Hepatocyte (in vitro differentiated cells): ENCODE measurements around the gene CD58. TPM values are rescaled to one million over a fixed set of nuclear protein-coding genes. Genes with fewer than 3 reads are reported as not detected.

ENCODE experiments used
- DNase-seq: peaks from one replicate; pipeline ENCODE4 v3.0.0-alpha.2; 2016; ENCODE audit warnings: low spot score
- H2AFZ ChIP-seq: fragments of 200-600 bp; sonication (generic); 2 replicates; pipeline ENCODE4 v1.6.0; 2016; ENCODE audit warnings: antibody characterized with exemption, mild to moderate bottlenecking
- H3K27ac ChIP-seq: fragments of 200-600 bp; sonication (generic); 2 replicates; pipeline ENCODE4 v1.5.1; 2016; ENCODE audit warnings: mild to moderate bottlenecking
- H3K27me3 ChIP-seq: fragments of 200-600 bp; sonication (generic); 2 replicates; pipeline ENCODE4 v1.6.1; 2016
- H3K36me3 ChIP-seq: fragments of 200-600 bp; sonication (generic); replicated peaks from 2 replicates; pipeline ENCODE4 v1.5.1; 2016; ENCODE audit warnings: low read depth; ENCODE audit not compliant: insufficient read depth
- H3K4me1 ChIP-seq: fragments of 200-600 bp; sonication (generic); 2 replicates; pipeline ENCODE4 v1.5.1; 2016; ENCODE audit warnings: mild to moderate bottlenecking, moderate library complexity; ENCODE audit not compliant: insufficient read depth
- H3K4me2 ChIP-seq: fragments of 200-600 bp; sonication (generic); 2 replicates; pipeline ENCODE4 v1.6.0; 2016
- H3K4me3 ChIP-seq: fragments of 200-600 bp; sonication (generic); 2 replicates; pipeline ENCODE4 v1.5.1; 2016; ENCODE audit warnings: mild to moderate bottlenecking
- H3K79me2 ChIP-seq: fragments of 200-600 bp; sonication (generic); 2 replicates; pipeline ENCODE4 v1.6.0; 2017; ENCODE audit warnings: mild to moderate bottlenecking
- H3K9me2 ChIP-seq: fragments of 200-600 bp; sonication (generic); replicated peaks from 2 replicates; pipeline ENCODE4 v1.6.0; 2017; ENCODE audit warnings: mild to moderate bottlenecking; ENCODE audit not compliant: insufficient read depth
- H3K9me3 ChIP-seq: fragments of 200-600 bp; sonication (generic); 2 replicates; pipeline ENCODE4 v1.5.1; 2016; ENCODE audit warnings: low read depth, mild to moderate bottlenecking
- H4K20me1 ChIP-seq: fragments of 200-600 bp; sonication (generic); 2 replicates; pipeline ENCODE4 v1.6.0; 2016; ENCODE audit warnings: mild to moderate bottlenecking; ENCODE audit not compliant: insufficient read depth, poor library complexity, severe bottlenecking
- CTCF ChIP-seq: fragments of 200-600 bp; sonication (generic); IDR thresholded peaks from 2 replicates; pipeline ENCODE4 v1.5.1; 2016; ENCODE audit warnings: antibody characterized with exemption, mild to moderate bottlenecking; ENCODE audit not compliant: poor library complexity
- EZH2 ChIP-seq: fragments of 200-600 bp; sonication (generic); IDR thresholded peaks from 2 replicates; pipeline ENCODE4 v1.6.1; 2016; ENCODE audit warnings: antibody characterized with exemption, mild to moderate bottlenecking, borderline replicate concordance
- EZH2phosphoT487 ChIP-seq: fragments of 200-600 bp; sonication (generic); IDR thresholded peaks from one replicate; pipeline ENCODE4 v1.6.1; 2018; ENCODE audit warnings: antibody characterized with exemption, mild to moderate bottlenecking, low read depth, moderate library complexity; ENCODE audit not compliant: unreplicated experiment, severe bottlenecking
- WGBS: methylation state at CpG from one replicate; pipeline ENCODE4 v1.1.6; 2016; ENCODE audit warnings: low lambda C conversion rate; ENCODE audit errors: missing lambda C conversion rate; 5-methylcytosine and 5-hydroxymethylcytosine counted together
- polyA plus RNA-seq: library from polyadenylated mRNA; unstranded; fragments of >200 nt; fragmentation: Nextera tagmentation; extraction: Ambion mirVana; gene quantifications from 2 replicates; pipeline ENCODE4 v1.2.1, GENCODE V29; 2016
- total RNA-seq: library from RNA; depleted of rRNA; stranded (reverse); fragments of >200 nt; gene quantifications from 2 replicates; pipeline ENCODE4 v1.2.3, GENCODE V29; 2014

CD58 gene
- total and polyA plus RNA-seq, 2 experiments from 2014 or later, result 14.4 to 26.9 TPM

- no peaks in the 10 kb centered on the region for H4K20me1 ChIP-seq
- no peak overlapping the region for H2AFZ ChIP-seq
- no peak overlapping the region for H3K4me3 ChIP-seq
- H3K4me1 ChIP-seq, result peaks cover 11% of the 10 kb centered on the region
- H3K27ac ChIP-seq, result no peak overlapping the region
- no peak for TF ChIP-seq CTCF
- H3K9me2 ChIP-seq, result no peaks in the 10 kb centered on the region
- H3K36me3 ChIP-seq, result no peaks in the 10 kb centered on the region
- no peaks in the 10 kb centered on the region for H3K27me3 ChIP-seq
- 92% methylated on average over 9 of the region's 9 CpGs for WGBS
- H3K4me2 ChIP-seq, result no peak overlapping the region
- peaks cover 2% of the 10 kb centered on the region for H3K79me2 ChIP-seq
- no peak for DNase-seq
- H3K9me3 ChIP-seq, result no peaks in the 10 kb centered on the region
Measured at GRCh38 chr1:116501125-116501869, 69.5 kb downstream of the CD58 start.

GRCh38 chr1:116498789-116499628, 71.8 kb downstream of the CD58 start:
- H3K36me3 ChIP-seq, result no peaks in the 10 kb centered on the region
- H3K27me3 ChIP-seq, result no peaks in the 10 kb centered on the region
- no peak overlapping the region for H3K4me3 ChIP-seq
- peak; percentile 91 for TF ChIP-seq CTCF
- TF ChIP-seq EZH2phosphoT487, result no peak
- peaks cover 23% of the 10 kb centered on the region for H3K4me1 ChIP-seq
- WGBS, result 63% methylated on average over 12 of the region's 13 CpGs
- peaks cover 2% of the 10 kb centered on the region for H3K79me2 ChIP-seq
- H2AFZ ChIP-seq, result peak overlapping the region; percentile 57
- H3K9me3 ChIP-seq, result no peaks in the 10 kb centered on the region
- H3K27ac ChIP-seq, result no peak overlapping the region
- H3K9me2 ChIP-seq, result no peaks in the 10 kb centered on the region
- H3K4me2 ChIP-seq, result peak overlapping the region; percentile 29
- peak; percentile 85 for DNase-seq
- H4K20me1 ChIP-seq, result no peaks in the 10 kb centered on the region

- TF ChIP-seq EZH2phosphoT487 (no peak), EZH2 (no peak), CTCF (no peak)
- DNase-seq, result peak; percentile 26
- Histone ChIP-seq H3K9me3 (no peaks in the 10 kb centered on the region), H3K27ac (no peak overlapping the region), H4K20me1 (no peaks in the 10 kb centered on the region), H3K4me3 (no peak overlapping the region), H3K27me3 (no peaks in the 10 kb centered on the region), H3K4me1 (peaks cover 28% of the 10 kb centered on the region), H3K4me2 (no peak overlapping the region), H2AFZ (no peak overlapping the region), H3K36me3 (no peaks in the 10 kb centered on the region), H3K9me2 (no peaks in the 10 kb centered on the region), H3K79me2 (peaks cover 2% of the 10 kb centered on the region)
- 84% methylated on average over 4 of the region's 4 CpGs for WGBS
Measured at GRCh38 chr1:116497656-116498055, 73.2 kb downstream of the CD58 start.
